Neural cell (in vitro differentiated cells): ENCODE measurements around the gene CASR. TPM values are rescaled to one million over a fixed set of nuclear protein-coding genes. Genes with fewer than 3 reads are reported as not detected.

Experiments
- H2AFZ ChIP-seq: fragments of 200-600, 300-800 bp; sonication (generic), shearing (Covaris generic); 2 replicates; pipeline ENCODE4 v1.6.0; 2014; ENCODE audit warnings: low read depth, mild to moderate bottlenecking, antibody characterized with exemption, low read length, moderate library complexity
- H3F3A ChIP-seq: fragments of 200-600 bp; shearing (Covaris generic); 2 replicates; pipeline ENCODE4 v1.6.1; 2016; ENCODE audit warnings: mild to moderate bottlenecking, moderate library complexity, mixed read lengths, antibody characterized with exemption, low read length; ENCODE audit not compliant: insufficient read depth, poor library complexity, severe bottlenecking
- H3K27ac ChIP-seq: fragments of 200-600, 300-800 bp; sonication (generic), shearing (Covaris generic); 2 replicates; pipeline ENCODE4 v1.5.1; 2014; ENCODE audit warnings: mild to moderate bottlenecking, low read length, moderate library complexity
- H3K27me3 ChIP-seq: fragments of 300-800, 200-600 bp; sonication (generic), shearing (Covaris generic); 2 replicates; pipeline ENCODE4 v1.6.0; 2014; ENCODE audit warnings: mild to moderate bottlenecking, low read depth, low read length, moderate library complexity; ENCODE audit not compliant: insufficient read depth
- H3K36me3 ChIP-seq: fragments of 300-800, 200-600 bp; sonication (generic), shearing (Covaris generic); 2 replicates; pipeline ENCODE4 v1.5.1; 2014; ENCODE audit warnings: mild to moderate bottlenecking, antibody characterized with exemption, low read length, moderate library complexity; ENCODE audit not compliant: insufficient read depth
- H3K4me2 ChIP-seq: fragments of 300-800, 200-600 bp; sonication (generic), shearing (Covaris generic); 2 replicates; pipeline ENCODE4 v1.6.0; 2014; ENCODE audit warnings: mild to moderate bottlenecking, low read length
- H3K4me3 ChIP-seq: fragments of 300-800, 200-600 bp; sonication (generic), shearing (Covaris generic); 2 replicates; pipeline ENCODE4 v1.5.1; 2014; ENCODE audit warnings: mild to moderate bottlenecking, low read length, moderate library complexity
- H3K79me2 ChIP-seq: fragments of 200-600 bp; shearing (Covaris generic); replicated peaks from 2 replicates; pipeline ENCODE4 v1.6.0; 2014; ENCODE audit warnings: mild to moderate bottlenecking, low read length, moderate library complexity; ENCODE audit not compliant: insufficient read depth
- H3K9ac ChIP-seq: fragments of 300-800, 200-600 bp; sonication (generic), shearing (Covaris generic); 2 replicates; pipeline ENCODE4 v1.6.1; 2016; ENCODE audit warnings: mild to moderate bottlenecking, low read length, mixed read lengths
- H3K9me2 ChIP-seq: fragments of 200-600 bp; shearing (Covaris generic); 2 replicates; pipeline ENCODE4 v1.6.1; 2016; ENCODE audit warnings: mild to moderate bottlenecking, low read length, mixed read lengths; ENCODE audit not compliant: insufficient read depth
- H3K9me3 ChIP-seq: fragments of 200-600, 300-800 bp; sonication (generic), shearing (Covaris generic); 2 replicates; pipeline ENCODE4 v1.6.1; 2016; ENCODE audit warnings: mild to moderate bottlenecking, mixed run types, low read length, moderate library complexity, mixed read lengths
- H4K20me1 ChIP-seq: fragments of 200-600 bp; shearing (Covaris generic); 2 replicates; pipeline ENCODE4 v1.6.1; 2016; ENCODE audit warnings: mild to moderate bottlenecking, mixed run types; ENCODE audit not compliant: insufficient read depth
- EP300 ChIP-seq: fragments of 450-650 bp; conservative IDR thresholded peaks from 2 replicates; pipeline ENCODE4 v1.6.1; 2014; ENCODE audit warnings: antibody characterized with exemption, mild to moderate bottlenecking, moderate library complexity; ENCODE audit not compliant: poor library complexity, severe bottlenecking
- EZH2 ChIP-seq: fragments of 200-600, 300-800 bp; shearing (Covaris generic), sonication (generic); IDR thresholded peaks from 2 replicates; pipeline ENCODE4 v1.6.1; 2014; ENCODE audit warnings: antibody characterized with exemption, low read length, borderline replicate concordance, mild to moderate bottlenecking; ENCODE audit not compliant: insufficient read depth, poor library complexity, severe bottlenecking
- MXI1 ChIP-seq: fragments of 450-650 bp; conservative IDR thresholded peaks from 2 replicates; pipeline ENCODE4 v1.6.1; 2014; ENCODE audit warnings: antibody characterized with exemption, mild to moderate bottlenecking; ENCODE audit not compliant: poor library complexity, severe bottlenecking
- POLR2AphosphoS5 ChIP-seq: IDR thresholded peaks from 2 replicates; pipeline ENCODE4 v1.6.1; 2012
- RAD21 ChIP-seq: fragments of 450-650 bp; conservative IDR thresholded peaks from 2 replicates; pipeline ENCODE4 v1.6.1; 2014; ENCODE audit warnings: antibody characterized with exemption, mild to moderate bottlenecking, moderate library complexity
- SMC3 ChIP-seq: fragments of 450-650 bp; conservative IDR thresholded peaks from 2 replicates; pipeline ENCODE4 v1.6.1; 2014; ENCODE audit warnings: antibody characterized with exemption, mild to moderate bottlenecking, moderate library complexity; ENCODE audit not compliant: poor library complexity
- TAF1 ChIP-seq: IDR thresholded peaks from 2 replicates; pipeline ENCODE4 v1.6.1; 2012; ENCODE audit warnings: low read depth
- polyA plus RNA-seq: library from polyadenylated mRNA; depleted of rRNA; stranded (reverse); fragments of >200 nt; gene quantifications from 2 replicates; pipeline ENCODE4 v1.2.3, GENCODE V29; 2014
- TF ChIP-seq, protein P1 (sequence below): fragments of 450-650 bp; IDR thresholded peaks from 2 replicates; pipeline ENCODE4 v1.5.1; 2014; ENCODE audit warnings: antibody characterized with exemption, mild to moderate bottlenecking, moderate library complexity; ENCODE audit not compliant: poor library complexity, severe bottlenecking
- TF ChIP-seq, protein P2 (sequence below): IDR thresholded peaks from 2 replicates; pipeline ENCODE4 v1.6.1; 2012; ENCODE audit warnings: borderline replicate concordance

The CASR gene
- polyA plus RNA-seq, 1 donor from 2014 or later, result not detected

DNA sequence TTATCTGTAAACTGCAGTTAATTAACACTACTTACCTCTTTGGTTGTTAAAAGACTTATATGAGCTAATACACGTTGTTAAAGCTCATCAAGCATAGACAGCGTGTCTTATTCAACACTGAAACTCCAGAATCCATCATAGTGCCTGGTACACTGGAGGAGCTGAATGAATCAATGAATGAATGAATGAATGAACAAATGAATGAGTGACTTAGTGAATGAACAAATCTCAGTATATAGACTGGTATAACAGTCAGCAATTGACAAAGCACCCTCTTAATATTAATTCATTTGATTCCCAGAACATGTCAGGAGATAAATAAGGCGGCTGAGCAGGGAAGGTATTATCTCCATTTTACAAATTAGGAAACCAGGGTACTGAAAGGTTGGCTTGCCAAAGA lies 7.1 kb downstream of the CASR start:
- H3K36me3 ChIP-seq, result no peaks in the 10 kb centered on the region
- peaks cover 14% of the 10 kb centered on the region for H3K27me3 ChIP-seq
- no peaks in the 10 kb centered on the region for H3K9me3 ChIP-seq
- no peak overlapping the region for H2AFZ ChIP-seq
- H3K9ac ChIP-seq, result no peak overlapping the region
- H3K4me3 ChIP-seq, result no peak overlapping the region
- no peaks in the 10 kb centered on the region for H4K20me1 ChIP-seq
- no peaks in the 10 kb centered on the region for H3K79me2 ChIP-seq
- H3K4me2 ChIP-seq, result no peak overlapping the region
- H3F3A ChIP-seq, result no peaks in the 10 kb centered on the region
- no peak for TF ChIP-seq SMC3
- TF ChIP-seq EP300, result no peak
- TF ChIP-seq, protein P1, sequence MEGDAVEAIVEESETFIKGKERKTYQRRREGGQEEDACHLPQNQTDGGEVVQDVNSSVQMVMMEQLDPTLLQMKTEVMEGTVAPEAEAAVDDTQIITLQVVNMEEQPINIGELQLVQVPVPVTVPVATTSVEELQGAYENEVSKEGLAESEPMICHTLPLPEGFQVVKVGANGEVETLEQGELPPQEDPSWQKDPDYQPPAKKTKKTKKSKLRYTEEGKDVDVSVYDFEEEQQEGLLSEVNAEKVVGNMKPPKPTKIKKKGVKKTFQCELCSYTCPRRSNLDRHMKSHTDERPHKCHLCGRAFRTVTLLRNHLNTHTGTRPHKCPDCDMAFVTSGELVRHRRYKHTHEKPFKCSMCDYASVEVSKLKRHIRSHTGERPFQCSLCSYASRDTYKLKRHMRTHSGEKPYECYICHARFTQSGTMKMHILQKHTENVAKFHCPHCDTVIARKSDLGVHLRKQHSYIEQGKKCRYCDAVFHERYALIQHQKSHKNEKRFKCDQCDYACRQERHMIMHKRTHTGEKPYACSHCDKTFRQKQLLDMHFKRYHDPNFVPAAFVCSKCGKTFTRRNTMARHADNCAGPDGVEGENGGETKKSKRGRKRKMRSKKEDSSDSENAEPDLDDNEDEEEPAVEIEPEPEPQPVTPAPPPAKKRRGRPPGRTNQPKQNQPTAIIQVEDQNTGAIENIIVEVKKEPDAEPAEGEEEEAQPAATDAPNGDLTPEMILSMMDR, result no peak
- TF ChIP-seq RAD21, result no peak
- TF ChIP-seq, protein P2, sequence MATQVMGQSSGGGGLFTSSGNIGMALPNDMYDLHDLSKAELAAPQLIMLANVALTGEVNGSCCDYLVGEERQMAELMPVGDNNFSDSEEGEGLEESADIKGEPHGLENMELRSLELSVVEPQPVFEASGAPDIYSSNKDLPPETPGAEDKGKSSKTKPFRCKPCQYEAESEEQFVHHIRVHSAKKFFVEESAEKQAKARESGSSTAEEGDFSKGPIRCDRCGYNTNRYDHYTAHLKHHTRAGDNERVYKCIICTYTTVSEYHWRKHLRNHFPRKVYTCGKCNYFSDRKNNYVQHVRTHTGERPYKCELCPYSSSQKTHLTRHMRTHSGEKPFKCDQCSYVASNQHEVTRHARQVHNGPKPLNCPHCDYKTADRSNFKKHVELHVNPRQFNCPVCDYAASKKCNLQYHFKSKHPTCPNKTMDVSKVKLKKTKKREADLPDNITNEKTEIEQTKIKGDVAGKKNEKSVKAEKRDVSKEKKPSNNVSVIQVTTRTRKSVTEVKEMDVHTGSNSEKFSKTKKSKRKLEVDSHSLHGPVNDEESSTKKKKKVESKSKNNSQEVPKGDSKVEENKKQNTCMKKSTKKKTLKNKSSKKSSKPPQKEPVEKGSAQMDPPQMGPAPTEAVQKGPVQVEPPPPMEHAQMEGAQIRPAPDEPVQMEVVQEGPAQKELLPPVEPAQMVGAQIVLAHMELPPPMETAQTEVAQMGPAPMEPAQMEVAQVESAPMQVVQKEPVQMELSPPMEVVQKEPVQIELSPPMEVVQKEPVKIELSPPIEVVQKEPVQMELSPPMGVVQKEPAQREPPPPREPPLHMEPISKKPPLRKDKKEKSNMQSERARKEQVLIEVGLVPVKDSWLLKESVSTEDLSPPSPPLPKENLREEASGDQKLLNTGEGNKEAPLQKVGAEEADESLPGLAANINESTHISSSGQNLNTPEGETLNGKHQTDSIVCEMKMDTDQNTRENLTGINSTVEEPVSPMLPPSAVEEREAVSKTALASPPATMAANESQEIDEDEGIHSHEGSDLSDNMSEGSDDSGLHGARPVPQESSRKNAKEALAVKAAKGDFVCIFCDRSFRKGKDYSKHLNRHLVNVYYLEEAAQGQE, result no peak
- no peak for TF ChIP-seq EZH2
- TF ChIP-seq TAF1, result no peak
- no peak for TF ChIP-seq MXI1
- no peak for TF ChIP-seq POLR2AphosphoS5
- H3K9me2 ChIP-seq, result no peaks in the 10 kb centered on the region
- H3K27ac ChIP-seq, result no peak overlapping the region

DNA sequence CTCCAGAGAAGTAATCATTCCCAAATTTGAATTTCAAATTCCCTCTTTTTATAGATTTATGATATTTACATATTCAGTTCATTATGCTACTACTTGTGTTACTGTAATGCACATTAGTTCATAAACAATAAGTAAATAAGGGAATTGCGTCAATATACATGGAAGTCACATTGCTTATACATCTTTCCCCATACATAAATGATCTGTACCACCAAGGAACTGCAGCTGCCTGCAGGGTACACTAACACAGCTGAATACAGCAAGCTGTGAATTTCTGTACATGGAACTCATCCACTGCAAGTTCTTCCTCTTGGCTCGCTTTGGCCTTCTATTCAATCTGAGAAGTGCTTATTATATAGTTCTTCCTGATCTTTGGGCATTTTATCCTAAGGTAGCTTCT lies 15.5 kb downstream of the CASR start:
- TF ChIP-seq EZH2 (no peak), MXI1 (no peak), EP300 (no peak), RAD21 (no peak), POLR2AphosphoS5 (no peak), TAF1 (no peak), SMC3 (no peak)
- TF ChIP-seq, protein P2, result no peak
- TF ChIP-seq, protein P1, result no peak
- no peak overlapping the region for H3K9ac ChIP-seq
- H3K9me3 ChIP-seq, result no peaks in the 10 kb centered on the region
- no peaks in the 10 kb centered on the region for H3K36me3 ChIP-seq
- no peaks in the 10 kb centered on the region for H3K9me2 ChIP-seq
- no peak overlapping the region for H3K4me3 ChIP-seq
- no peaks in the 10 kb centered on the region for H4K20me1 ChIP-seq
- H3K4me2 ChIP-seq, result no peak overlapping the region
- no peak overlapping the region for H3K27ac ChIP-seq
- no peaks in the 10 kb centered on the region for H3K27me3 ChIP-seq
- no peaks in the 10 kb centered on the region for H3F3A ChIP-seq
- H3K79me2 ChIP-seq, result no peaks in the 10 kb centered on the region
- H2AFZ ChIP-seq, result no peak overlapping the region
